ENCODE data around the gene SLC25A24. TPM values are rescaled to one million over a fixed set of nuclear protein-coding genes. Genes with fewer than 3 reads are reported as not detected.
"Not testable (repeated sequence)": the region's sequence is repeated elsewhere in the genome, so short reads cannot be mapped to it uniquely, and the experiment has no call there.

Gene SLC25A24
- total RNA-seq, 2 experiments from 2014 or later: 7.4 to 8.2 TPM

- H3K4me1 Mint-ChIP-seq (ENCODE audit: low read depth); H3K4me3 Mint-ChIP-seq; POLR2A ChIA-PET; intact Hi-C loops (cut with micrococcal nuclease); H3K27me3 Mint-ChIP-seq; ATAC-seq; H3K9me3 Mint-ChIP-seq; H3K27ac Mint-ChIP-seq; DNase-seq; H3K36me3 Mint-ChIP-seq (ENCODE audit: low read depth): not testable (repeated sequence)
- CTCF ChIA-PET: interaction anchor here (0.8 kb wide), 1 partner anchor 349 kb away, joined by 3 read pairs; no protein-coding TSS in a partner anchor
Measured at GRCh38 chr1:108132367-108132766, 67.8 kb downstream of the SLC25A24 start.

- H3K9me3 Mint-ChIP-seq; H3K27me3 Mint-ChIP-seq; H3K4me3 Mint-ChIP-seq; CTCF ChIA-PET; ATAC-seq; intact Hi-C loops (cut with micrococcal nuclease); H3K36me3 Mint-ChIP-seq (ENCODE audit: low read depth); POLR2A ChIA-PET; DNase-seq; H3K27ac Mint-ChIP-seq; H3K4me1 Mint-ChIP-seq (ENCODE audit: low read depth): not testable (repeated sequence)
Measured at GRCh38 chr1:108131281-108131680, 68.9 kb downstream of the SLC25A24 start.

GRCh38 chr1:108130794-108131193, 69.3 kb downstream of the SLC25A24 start:
- TF ChIP-seq CTCF (IDR thresholded peaks at IDR 0.05): no peak
- H3K27me3 Mint-ChIP-seq: no peaks in the 10 kb centered on the region
- H3K27ac Mint-ChIP-seq: no peak overlapping the region
- DNase-seq: no peak
- ATAC-seq: no peak
- intact Hi-C loops (cut with micrococcal nuclease): no loop called here
- peaks cover 7% of the 10 kb centered on the region for H3K9me3 Mint-ChIP-seq
- H3K4me1 Mint-ChIP-seq (ENCODE audit: low read depth): no peaks in the 10 kb centered on the region
- H3K36me3 Mint-ChIP-seq (ENCODE audit: low read depth): peaks cover 10% of the 10 kb centered on the region
- CTCF ChIA-PET: interaction anchor here (8.4 kb wide), 1 partner anchor 349 kb away, joined by 350 read pairs; no protein-coding TSS in a partner anchor
- POLR2A ChIA-PET: no interaction called here
- H3K4me3 Mint-ChIP-seq: no peak overlapping the region

- peaks cover 3% of the 10 kb centered on the region for H3K4me1 Mint-ChIP-seq (ENCODE audit: low read depth)
- H3K9me3 Mint-ChIP-seq: peaks cover 7% of the 10 kb centered on the region
- H3K27ac Mint-ChIP-seq: no peak overlapping the region
- no peak for DNase-seq
- H3K36me3 Mint-ChIP-seq (ENCODE audit: low read depth): peaks cover 10% of the 10 kb centered on the region
- ATAC-seq: no peak
- POLR2A ChIA-PET: no interaction called here
- CTCF ChIA-PET: interaction anchor here (1.2 to 8.4 kb wide), 2 partner anchors 166 to 349 kb away, joined by 3 to 350 read pairs; no protein-coding TSS in a partner anchor
- H3K27me3 Mint-ChIP-seq: no peaks in the 10 kb centered on the region
- no peak overlapping the region for H3K4me3 Mint-ChIP-seq
- intact Hi-C loops (cut with micrococcal nuclease): loop anchor here (5.0 kb wide), 1 partner anchor 168 kb away; no protein-coding TSS in a partner anchor
- TF ChIP-seq CTCF (IDR thresholded peaks at IDR 0.05): no peak
Measured at GRCh38 chr1:108129999-108130398, 70.1 kb downstream of the SLC25A24 start.

- Mint-ChIP-seq H3K4me1 (ENCODE audit: low read depth) (peaks cover 3% of the 10 kb centered on the region), H3K27me3 (no peaks in the 10 kb centered on the region), H3K36me3 (ENCODE audit: low read depth) (no peaks in the 10 kb centered on the region), H3K27ac (no peak overlapping the region), H3K4me3 (no peak overlapping the region), H3K9me3 (no peaks in the 10 kb centered on the region)
- ATAC-seq: peak; percentile 99
- ChIA-PET CTCF (interaction anchor here (0.6 to 8.4 kb wide), 50 partner anchors 9 to 699 kb away, joined by 3 to 350 read pairs (median 4); partner anchors contain the start of gene VAV3), POLR2A (interaction anchor here (0.6 to 1.1 kb wide), 3 partner anchors 21 to 700 kb away, joined by 3 to 5 read pairs (median 4); no protein-coding TSS in a partner anchor)
- intact Hi-C loops (cut with micrococcal nuclease): loop anchor here (1.0 to 5.0 kb wide), 2 partner anchors 163 to 343 kb away; no protein-coding TSS in a partner anchor
- peak; percentile 89 for TF ChIP-seq CTCF (IDR thresholded peaks at IDR 0.05)
- peak; percentile 74 for DNase-seq
Measured at GRCh38 chr1:108125312-108126138, 74.6 kb downstream of the SLC25A24 start.

Measured in activated CD8-positive, alpha-beta T cell treated with anti-CD3 and anti-CD28 coated beads for 36 hours (primary cell).